ENCODE measurements around the gene NOD2. TPM values are rescaled to one million over a fixed set of nuclear protein-coding genes. Genes with fewer than 3 reads are reported as not detected.

The NOD2 gene
- total RNA-seq, 3 donors from 2014 or later (not counting 1 experiment from before 2014, with no cell fraction given) = 2.8 to 8.6 (median 2.9) TPM

DNA sequence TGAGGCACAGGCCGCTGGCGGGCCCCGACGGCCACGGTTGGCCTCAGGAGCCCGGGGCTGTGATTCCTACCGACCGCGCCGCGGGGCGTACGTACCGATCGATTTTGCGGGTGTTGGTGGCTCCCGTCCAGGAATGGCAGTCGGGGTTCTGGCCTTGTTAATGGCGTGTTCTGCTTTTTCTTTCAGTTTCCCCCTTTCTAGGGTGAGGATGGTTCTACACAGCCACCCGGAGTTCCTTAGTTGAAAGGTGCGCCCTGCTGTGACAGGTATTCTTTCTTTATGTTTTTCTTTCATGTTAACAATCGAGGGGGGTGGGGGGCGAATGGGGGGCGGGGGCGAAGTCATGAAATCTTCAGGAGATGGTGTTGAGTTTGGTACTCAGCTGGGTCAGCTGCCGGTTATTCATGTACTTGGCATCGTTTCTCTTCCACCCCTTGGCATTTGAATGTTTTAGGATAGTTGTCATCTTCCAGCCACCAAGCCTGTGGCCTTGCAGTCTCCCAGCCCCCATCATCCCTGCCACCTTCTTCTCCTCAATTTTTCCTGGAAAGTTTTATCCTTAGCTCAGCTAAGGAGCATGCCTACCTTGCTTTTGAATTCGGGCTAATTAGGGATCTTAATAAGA lies 49.3 kb downstream of the NOD2 start:
- Mint-ChIP-seq H3K4me1 (peaks cover 57 to 59% of the 10 kb centered on the region in 2 donors), H3K9me3 (no peaks in the 10 kb centered on the region), H3K27me3 (ENCODE audit: low read depth in 2 of 2) (no peaks in the 10 kb centered on the region), H3K36me3 (no peaks in the 10 kb centered on the region), H3K27ac (peak overlapping the region; percentile 97 to 99), H3K4me3 (peak overlapping the region; percentile 89)
- Histone ChIP-seq H3K27ac (ENCODE audit: low read length) (peak overlapping the region; percentile 99), H3K4me1 (ENCODE audit: control insufficient read depth, insufficient read depth, low read length) (peaks cover 26% of the 10 kb centered on the region), H3K36me3 (ENCODE audit: control insufficient read depth, insufficient read depth, low read length) (peaks cover 18% of the 10 kb centered on the region), H3K9me3 (ENCODE audit: control insufficient read depth, insufficient read depth, low read length) (no peaks in the 10 kb centered on the region), H3K4me3 (ENCODE audit: low read length) (peak overlapping the region; percentile 76), H3K27me3 (ENCODE audit: control insufficient read depth, insufficient read depth, low read length) (no peaks in the 10 kb centered on the region)
- DNase-seq (peak; percentile 64 to 84), ATAC-seq (peak in 2 of 3 donors; percentile 7)
- intact Hi-C loops (cut with micrococcal nuclease) = loop anchor here (5.0 to 10.0 kb wide), 3 partner anchors 62 to 715 kb away; partner anchors contain the start of genes BRD7 and CNEP1R1
- no peak for TF ChIP-seq CTCF (IDR thresholded peaks at IDR 0.05)
- WGBS (ENCODE audit: insufficient coverage) = under 1% methylated on average over 24 of the region's 28 CpGs

- Mint-ChIP-seq H3K27me3 (ENCODE audit: low read depth in 2 of 2) (no peaks in the 10 kb centered on the region), H3K9me3 (no peaks in the 10 kb centered on the region), H3K27ac (peak overlapping the region; percentile 97 to 99), H3K36me3 (no peaks in the 10 kb centered on the region), H3K4me3 (peak overlapping the region; percentile 89), H3K4me1 (peaks cover 60 to 61% of the 10 kb centered on the region in 2 donors)
- peak in 1 of 2 donors; percentile 28 for DNase-seq
- WGBS (ENCODE audit: insufficient coverage) = 60% methylated on average over 1 of the region's 3 CpGs
- no peaks in the 10 kb centered on the region for H3K9me3 ChIP-seq (ENCODE audit: control insufficient read depth, insufficient read depth, low read length)
- ATAC-seq = no peak
- peaks cover 26% of the 10 kb centered on the region for H3K4me1 ChIP-seq (ENCODE audit: control insufficient read depth, insufficient read depth, low read length)
- peak overlapping the region; percentile 76 for H3K4me3 ChIP-seq (ENCODE audit: low read length)
- intact Hi-C loops (cut with micrococcal nuclease) = loop anchor here (5.0 to 10.0 kb wide), 3 partner anchors 61 to 716 kb away; partner anchors contain the start of genes BRD7 and CNEP1R1
- peaks cover 23% of the 10 kb centered on the region for H3K36me3 ChIP-seq (ENCODE audit: control insufficient read depth, insufficient read depth, low read length)
- no peak for TF ChIP-seq CTCF (IDR thresholded peaks at IDR 0.05)
- H3K27me3 ChIP-seq (ENCODE audit: control insufficient read depth, insufficient read depth, low read length) = no peaks in the 10 kb centered on the region
- peak overlapping the region; percentile 99 for H3K27ac ChIP-seq (ENCODE audit: low read length)
Measured at GRCh38 chr16:50743581-50744225, 50.3 kb downstream of the NOD2 start.

- intact Hi-C loops (cut with micrococcal nuclease) = loop anchor here (5.0 to 10.0 kb wide), 3 partner anchors 60 to 718 kb away; partner anchors contain the start of genes BRD7 and CNEP1R1
- WGBS (ENCODE audit: insufficient coverage) = no CpG with 5 or more reads among the region's 3 CpGs
- Mint-ChIP-seq H3K4me3 (peak overlapping the region; percentile 89), H3K9me3 (no peaks in the 10 kb centered on the region), H3K27ac (peak overlapping the region; percentile 97 to 99), H3K4me1 (peaks cover 60 to 65% of the 10 kb centered on the region in 2 donors), H3K27me3 (ENCODE audit: low read depth in 2 of 2) (no peaks in the 10 kb centered on the region), H3K36me3 (peaks cover 6% of the 10 kb centered on the region)
- ATAC-seq = no peak
- H3K4me1 ChIP-seq (ENCODE audit: control insufficient read depth, insufficient read depth, low read length) = peaks cover 26% of the 10 kb centered on the region
- peak overlapping the region; percentile 49 for H3K27ac ChIP-seq (ENCODE audit: low read length)
- no peak overlapping the region for H3K4me3 ChIP-seq (ENCODE audit: low read length)
- no peaks in the 10 kb centered on the region for H3K9me3 ChIP-seq (ENCODE audit: control insufficient read depth, insufficient read depth, low read length)
- TF ChIP-seq CTCF (IDR thresholded peaks at IDR 0.05) = no peak
- H3K27me3 ChIP-seq (ENCODE audit: control insufficient read depth, insufficient read depth, low read length) = no peaks in the 10 kb centered on the region
- peaks cover 30% of the 10 kb centered on the region for H3K36me3 ChIP-seq (ENCODE audit: control insufficient read depth, insufficient read depth, low read length)
- peak in 1 of 2 donors; percentile 24 for DNase-seq
Measured at GRCh38 chr16:50744881-50745280, 51.5 kb downstream of the NOD2 start.

All from natural killer cell (primary cell).